Stimulated activated CD8-positive, alpha-beta memory T cell treated with anti-CD3 and anti-CD28 coated beads, Interleukin-4, amount 100 ng/mL, for 4 hours (primary cell): ENCODE results near the gene TRNT1.

ENCODE experiments used
- DNase-seq, 2 donors: peaks; one replicate each; pipeline ENCODE4 v3.0.0-alpha.2; 2020; ENCODE audit warnings: low read depth in 2 of 2, low spot score in 1 of 2

The TRNT1 gene

GRCh38 chr3:3126477-3127431 lies at the start of gene TRNT1:
TSS of gene TRNT1 (plus strand) at chr3:3126940. CDS start at chr3:3129041, 2,101 bp downstream.
- peak; percentile 94 for DNase-seq

GRCh38 chr3:3080309-3080708 lies 46.4 kb upstream of the TRNT1 start:
- no peak for DNase-seq

GRCh38 chr3:3081381-3082233 lies 45.1 kb upstream of the TRNT1 start:
- no peak for DNase-seq

GRCh38 chr3:3082234-3082924 lies 44.4 kb upstream of the TRNT1 start:
- DNase-seq: no peak

DNA sequence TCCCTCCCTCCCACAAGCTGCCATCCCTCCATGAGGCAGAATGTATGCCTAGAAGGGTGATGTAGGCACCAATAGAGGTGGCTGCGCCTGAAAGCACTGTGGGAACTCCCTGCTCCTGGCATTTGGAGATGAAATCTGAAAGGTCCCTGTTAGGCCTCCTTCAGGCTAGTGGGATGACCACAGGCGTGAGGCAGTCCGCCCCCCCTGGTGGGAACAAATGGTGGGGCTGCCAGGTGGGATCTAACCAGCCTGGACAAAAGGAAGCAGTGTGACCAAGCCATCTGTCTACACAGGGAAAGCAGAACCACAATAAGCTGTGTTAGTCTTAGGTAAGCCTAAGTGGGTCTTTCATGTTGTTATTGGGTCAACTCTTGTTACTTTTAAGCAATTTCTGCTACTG lies 41.9 kb upstream of the TRNT1 start:
- DNase-seq: no peak

GRCh38 chr3:3085782-3086181 lies 41.0 kb upstream of the TRNT1 start:
- DNase-seq: no peak

- no peak for DNase-seq
Observed at GRCh38 chr3:3086239-3086638, 40.5 kb upstream of the TRNT1 start.

DNA sequence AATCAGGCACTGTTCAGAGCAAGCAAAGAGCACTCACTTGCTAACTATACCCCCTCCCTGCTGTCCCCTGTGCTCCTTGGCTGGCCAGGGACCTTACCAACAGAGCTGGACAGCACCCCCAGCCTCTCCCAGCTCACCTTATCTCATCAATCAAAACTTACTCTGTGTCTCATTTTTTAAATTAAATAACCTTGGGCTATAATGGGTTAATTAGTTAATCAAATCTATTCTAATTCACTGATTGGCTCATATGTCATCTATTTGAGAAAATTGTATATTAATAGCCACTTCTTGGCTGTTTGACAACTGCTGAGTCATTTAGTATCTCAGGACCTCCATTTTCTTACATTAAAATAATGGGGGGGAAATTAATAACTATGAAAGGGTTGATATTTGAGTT lies 39.5 kb upstream of the TRNT1 start:
- no peak for DNase-seq

DNA sequence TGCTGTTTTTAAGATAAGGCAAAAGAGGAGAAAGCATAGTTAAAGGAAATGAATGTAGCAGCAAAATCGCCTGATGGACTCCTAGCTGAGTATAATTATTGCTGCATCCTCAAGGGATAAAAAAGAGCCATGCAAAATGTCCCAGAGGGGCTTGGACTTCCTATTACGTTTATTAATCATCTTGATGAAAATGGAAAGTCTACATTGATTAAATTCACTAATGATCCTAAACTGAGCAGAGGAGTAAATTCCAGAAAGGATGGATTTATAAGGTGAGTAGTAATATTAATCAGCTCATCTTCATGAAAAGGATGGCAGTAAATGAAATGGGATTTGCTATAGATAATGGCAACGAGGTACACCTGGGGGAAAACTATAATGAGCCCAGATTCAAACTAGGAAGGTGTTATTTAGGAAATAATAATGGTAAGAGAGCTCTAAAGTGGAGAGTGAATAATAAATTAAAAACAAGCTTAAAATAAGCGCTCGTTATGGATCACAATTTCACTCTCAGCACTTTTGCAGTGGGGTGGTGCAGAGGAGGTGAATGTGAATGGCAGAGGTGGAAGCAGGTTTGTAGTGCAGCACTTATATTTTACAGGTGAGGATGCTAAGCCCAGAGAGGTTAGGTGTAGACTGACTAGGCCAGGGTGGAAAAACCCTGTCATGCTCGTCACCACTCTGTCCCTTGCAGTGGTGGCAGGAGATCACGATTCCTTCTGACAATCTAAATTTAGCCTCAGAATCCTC lies 38.8 kb upstream of the TRNT1 start:
- no peak for DNase-seq

GRCh38 chr3:3089017-3089416 lies 37.7 kb upstream of the TRNT1 start:
- DNase-seq: no peak

DNA sequence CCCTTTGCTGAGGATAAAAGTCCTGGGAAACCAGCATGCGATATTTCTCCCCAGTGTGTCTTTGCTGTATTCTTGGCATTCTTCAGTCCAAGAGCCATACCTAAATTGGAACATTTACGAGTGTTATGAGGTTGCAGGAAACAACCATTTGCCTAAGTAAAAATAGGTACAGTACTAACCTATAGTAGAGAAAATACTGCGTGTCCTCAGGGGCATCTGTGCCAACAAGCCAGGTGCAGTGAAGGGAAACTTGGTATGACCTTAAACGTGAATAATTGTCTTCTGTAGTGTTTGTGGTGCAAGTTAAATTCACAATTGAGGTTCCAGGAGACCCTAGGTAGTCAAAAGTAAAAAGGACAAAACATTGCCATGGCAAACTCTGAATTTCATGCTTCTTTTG lies 28.8 kb upstream of the TRNT1 start:
- DNase-seq: no peak

DNA sequence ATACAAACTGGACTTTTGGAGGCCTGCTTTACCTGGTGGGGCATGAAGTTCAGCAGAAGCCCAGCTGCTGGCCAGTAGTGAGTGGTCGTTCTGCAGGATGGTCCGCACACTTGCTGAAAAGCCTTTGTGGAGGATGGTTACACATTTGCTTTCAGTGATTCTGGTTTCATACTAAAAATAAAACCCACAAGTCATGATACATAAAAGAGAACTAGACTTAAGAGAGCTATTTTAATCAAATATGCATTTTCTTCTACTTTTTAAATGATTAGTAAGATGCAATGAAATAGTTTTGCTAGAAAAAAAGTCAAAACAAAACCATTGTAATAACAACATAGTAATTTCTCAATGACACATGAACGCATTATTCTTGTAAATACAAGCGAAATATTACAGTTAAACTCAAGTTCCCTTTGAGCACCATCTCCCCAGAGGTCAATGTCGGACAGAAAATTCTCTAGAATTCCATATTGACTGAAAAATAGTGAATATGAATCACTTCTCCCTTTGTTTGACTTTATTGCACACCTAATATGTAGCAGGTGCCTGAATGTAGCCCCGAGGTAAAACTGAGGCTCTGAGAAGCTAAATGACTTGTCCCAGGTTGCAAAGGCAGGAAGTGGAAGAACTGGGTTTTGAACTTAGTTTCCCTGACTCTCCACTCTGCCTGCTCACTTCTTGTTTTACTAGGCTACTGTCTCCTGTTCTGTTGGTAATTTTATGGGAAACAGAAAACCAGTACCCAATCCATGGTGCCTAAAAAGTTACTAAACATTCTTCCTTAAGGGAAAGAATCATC lies 24.9 kb upstream of the TRNT1 start:
- no peak for DNase-seq

DNA sequence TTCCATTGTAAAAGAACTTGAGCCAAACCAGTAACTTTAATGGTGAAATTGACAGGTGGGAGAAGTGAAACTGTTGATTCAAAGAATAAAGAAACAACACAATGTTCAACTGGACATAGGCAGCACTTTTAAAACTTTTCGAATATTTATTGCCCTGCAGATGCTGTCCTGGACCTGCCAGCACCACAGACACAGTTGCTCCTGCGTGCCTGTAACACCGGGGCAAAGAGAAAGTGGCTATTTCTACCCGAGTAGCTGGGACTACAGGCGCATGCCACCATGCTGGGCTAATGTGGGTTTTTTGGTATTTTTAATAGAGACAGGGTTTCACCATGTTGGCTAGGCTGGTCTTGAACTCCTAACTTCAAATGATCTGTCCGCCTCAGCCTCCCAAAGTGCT lies 24.0 kb upstream of the TRNT1 start:
- DNase-seq: no peak

DNA sequence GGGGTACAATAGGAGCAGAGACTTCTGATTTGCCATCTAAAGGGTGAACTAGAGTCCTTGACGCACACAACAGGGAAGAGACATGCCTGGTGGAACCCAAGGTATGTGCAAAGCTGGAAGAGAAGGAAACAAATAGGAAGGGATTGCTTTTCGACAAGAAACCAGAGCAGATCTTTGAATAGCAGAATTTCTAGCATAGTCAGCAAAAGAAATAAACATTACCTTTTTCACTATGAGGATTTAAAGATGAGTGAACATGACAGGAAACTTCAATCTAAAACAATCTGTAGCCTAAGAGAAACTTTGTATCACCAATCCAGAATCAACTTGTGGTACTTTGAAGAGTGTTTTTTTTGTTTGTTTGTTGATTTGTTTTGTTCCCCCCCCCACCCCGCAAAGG lies 21.5 kb upstream of the TRNT1 start:
- no peak for DNase-seq

GRCh38 chr3:3105815-3106214 lies 20.9 kb upstream of the TRNT1 start:
- no peak for DNase-seq

DNA sequence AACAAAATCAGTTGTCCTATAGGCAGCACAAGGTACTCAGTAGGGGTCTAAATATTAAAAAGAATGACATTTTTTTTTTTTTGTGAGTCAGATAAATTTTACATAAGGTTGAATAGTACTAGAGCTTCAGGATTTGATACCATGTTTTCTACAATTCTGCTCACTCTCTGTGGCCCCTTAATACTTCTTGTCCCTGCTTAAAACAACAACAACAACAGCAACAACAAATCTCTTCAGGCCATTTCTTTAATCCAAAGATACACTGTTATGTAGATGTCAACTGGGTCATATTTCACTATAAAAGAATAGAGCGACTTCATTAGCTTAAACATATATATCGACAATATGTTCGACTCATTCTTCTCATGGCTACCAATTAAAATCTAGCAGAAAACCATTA lies 19.6 kb upstream of the TRNT1 start:
- DNase-seq: no peak

DNA sequence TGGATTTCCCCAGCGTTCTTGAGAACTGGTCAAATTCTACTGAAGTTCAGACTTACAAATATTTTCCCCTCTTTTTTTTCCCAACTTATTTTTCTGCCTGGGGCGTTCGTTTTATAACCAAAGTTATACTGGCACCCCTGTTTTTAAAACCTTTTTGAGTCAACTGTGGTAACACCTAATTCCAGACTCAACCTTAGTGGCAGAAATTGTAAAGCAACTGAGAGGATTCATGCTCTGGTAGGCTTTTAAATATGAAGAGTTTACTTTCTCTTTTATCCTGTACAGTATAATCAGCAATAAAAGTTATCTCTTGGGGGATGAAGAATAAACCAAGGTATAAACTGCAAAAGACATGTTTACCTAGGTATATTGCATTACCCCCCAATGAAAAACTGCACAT lies 18.9 kb upstream of the TRNT1 start:
- DNase-seq: no peak

DNA sequence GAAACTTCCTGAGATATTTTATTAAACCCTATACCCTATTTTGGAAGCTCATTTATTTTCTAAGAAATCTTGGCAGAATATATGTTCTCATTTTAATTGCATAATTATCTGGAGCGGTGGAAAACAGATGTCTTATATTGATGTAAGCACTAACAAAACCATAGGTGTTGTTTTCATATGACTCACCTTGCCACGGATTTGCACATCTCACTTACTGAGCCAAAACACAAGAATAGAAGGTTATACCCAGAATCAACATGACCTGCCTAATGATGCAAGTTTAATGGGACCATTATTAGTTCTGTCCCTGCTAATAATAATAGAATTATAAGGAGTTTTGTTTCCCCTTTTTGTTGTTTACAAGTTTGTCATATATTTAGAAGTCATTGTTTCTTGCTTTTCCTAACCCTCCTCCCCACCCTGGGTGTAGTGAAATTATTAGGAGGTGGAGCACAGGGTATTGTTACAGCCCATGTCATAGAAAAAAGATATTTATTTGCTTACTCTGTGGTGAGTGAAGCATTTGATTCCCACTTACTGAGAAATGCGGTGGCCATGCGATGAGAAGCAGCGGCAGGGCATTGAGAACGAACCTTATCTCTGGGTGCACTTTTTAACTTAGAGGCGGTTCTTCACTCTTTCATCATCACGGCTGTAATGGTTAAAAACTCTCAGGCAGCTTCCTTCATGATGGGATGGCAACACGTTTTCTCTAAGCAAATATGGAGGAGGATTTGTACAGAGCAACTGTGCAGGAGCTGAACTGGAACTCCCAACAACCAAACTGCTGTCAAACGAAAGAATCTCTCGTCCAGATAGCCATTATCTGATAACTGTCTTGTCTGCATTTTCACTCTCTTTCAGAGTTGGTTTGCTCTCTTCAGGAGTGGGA lies 17.1 kb upstream of the TRNT1 start:
- no peak for DNase-seq

- DNase-seq: no peak
Observed at GRCh38 chr3:3110299-3110630, 16.5 kb upstream of the TRNT1 start, which contains the start of gene IL5RA. TSS of gene IL5RA (minus strand) at chr3:3110374. CDS start at chr3:3104984, 5,390 bp downstream.
